ENCODE results near the gene ITGA3.

Gene ITGA3

GRCh38 chr17:50095626-50096037 is 39.7 kb downstream of the ITGA3 start:
- no peak for DNase-seq

- no peak for DNase-seq
Measured at GRCh38 chr17:50096092-50096491, 40.2 kb downstream of the ITGA3 start.

DNA sequence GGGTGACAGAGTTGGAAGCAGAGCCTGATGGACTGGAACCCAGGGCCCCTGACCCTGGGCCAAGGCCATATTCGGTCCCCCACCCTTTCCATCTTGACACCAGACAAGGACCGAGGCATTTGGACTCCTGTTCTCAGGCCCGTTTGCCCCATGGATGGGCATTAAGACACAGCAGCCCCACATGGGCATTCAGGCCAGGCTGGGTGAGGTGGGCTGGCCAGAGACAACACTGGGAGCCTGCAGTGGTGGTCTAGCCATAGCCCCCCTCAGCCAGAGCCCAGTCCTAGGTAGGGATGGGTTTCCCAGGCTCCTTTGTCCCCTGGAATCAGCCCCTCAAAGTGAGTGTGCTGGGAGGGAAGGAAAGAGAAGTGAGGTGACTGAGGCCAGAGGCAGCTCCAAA is 40.8 kb downstream of the ITGA3 start:
- no peak for DNase-seq

- no peak for DNase-seq
Measured at GRCh38 chr17:50097455-50097854, 41.5 kb downstream of the ITGA3 start.

DNA sequence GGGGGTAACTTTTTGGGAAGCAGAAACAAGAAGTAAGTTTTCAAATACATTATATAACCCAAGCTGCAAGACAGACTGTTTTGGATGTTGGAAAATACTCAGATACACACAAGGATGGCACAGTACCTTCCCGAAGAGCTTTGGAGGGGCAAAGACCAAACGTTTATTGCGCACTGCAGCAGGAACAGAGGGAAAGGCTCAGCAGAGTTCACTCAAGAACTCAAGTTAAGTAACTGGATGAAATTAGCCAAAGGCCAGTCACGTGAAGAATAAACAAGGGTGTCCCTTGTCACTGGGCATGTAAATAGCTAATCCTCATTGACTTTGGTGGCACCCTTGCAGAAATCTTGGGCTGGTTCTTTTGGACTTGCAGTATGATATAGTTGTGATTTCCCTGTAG is 42.0 kb downstream of the ITGA3 start:
- DNase-seq: no peak

GRCh38 chr17:50098583-50098982 is 42.7 kb downstream of the ITGA3 start:
- DNase-seq: no peak

DNA sequence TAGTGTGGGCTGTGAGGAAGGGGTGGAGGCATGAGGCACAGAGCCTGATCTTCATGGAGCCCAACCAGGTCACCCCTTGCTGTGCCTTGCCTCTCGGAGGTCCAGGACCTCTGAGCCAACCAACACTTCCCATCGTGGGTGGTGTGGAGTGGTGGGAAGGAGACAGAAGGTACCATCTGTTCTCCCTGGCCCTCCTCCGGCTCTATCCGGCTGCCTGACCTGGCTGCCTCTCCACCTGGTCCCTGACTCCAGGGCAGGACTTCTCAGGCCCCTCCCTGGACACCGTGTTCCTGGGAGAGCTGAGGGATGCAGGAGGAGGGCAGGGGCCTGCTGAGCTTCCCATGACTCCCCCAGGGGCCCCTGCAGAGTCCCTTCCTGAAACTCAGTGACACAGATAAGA is 43.1 kb downstream of the ITGA3 start:
- DNase-seq: no peak

DNA sequence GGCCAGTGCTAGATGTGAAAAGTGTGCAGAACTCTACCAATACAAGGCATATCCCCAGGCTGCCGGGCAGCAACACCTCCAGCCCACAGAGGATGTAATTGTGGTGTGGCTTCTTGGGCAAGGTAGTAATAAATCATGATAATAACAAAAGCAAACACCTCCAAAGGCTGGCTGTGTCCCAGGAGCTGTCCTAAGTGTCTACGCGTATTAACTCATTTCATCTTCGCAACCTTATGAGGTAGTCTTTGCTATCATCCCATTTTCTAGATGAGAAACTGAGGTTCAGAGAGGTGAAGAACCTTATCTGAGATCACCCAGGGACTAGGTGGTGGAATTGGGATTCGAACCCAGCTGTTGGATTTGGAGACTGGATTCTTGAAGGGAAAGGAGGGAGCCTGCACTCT is 44.6 kb downstream of the ITGA3 start:
- peak; percentile 69 for DNase-seq

DNA sequence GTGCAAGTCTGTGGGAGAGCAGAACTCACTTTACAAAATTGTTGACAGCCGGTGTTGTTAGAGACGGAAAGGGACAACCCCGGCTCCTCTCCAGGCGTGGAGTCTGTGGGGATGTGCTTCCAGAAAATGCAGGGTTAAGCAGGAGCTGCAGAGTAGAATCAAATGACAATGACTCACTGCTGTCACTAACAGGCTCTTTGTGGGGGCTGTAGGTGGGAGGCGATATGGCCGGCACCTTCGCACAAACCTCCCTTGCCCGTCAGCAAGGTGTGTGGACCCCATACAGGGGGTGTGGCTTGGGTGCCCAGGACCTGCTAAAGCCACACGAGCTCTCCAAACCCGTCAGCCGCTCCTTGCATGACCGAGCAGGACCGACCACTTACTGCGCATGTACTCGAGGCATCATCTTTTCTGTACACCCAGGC is 45.0 kb downstream of the ITGA3 start:
- DNase-seq: peak; percentile 54

GRCh38 chr17:50101346-50102163 is 45.6 kb downstream of the ITGA3 start:
- DNase-seq: peak; percentile 61

GRCh38 chr17:50102164-50102991 is 46.5 kb downstream of the ITGA3 start:
- DNase-seq: no peak

DNA sequence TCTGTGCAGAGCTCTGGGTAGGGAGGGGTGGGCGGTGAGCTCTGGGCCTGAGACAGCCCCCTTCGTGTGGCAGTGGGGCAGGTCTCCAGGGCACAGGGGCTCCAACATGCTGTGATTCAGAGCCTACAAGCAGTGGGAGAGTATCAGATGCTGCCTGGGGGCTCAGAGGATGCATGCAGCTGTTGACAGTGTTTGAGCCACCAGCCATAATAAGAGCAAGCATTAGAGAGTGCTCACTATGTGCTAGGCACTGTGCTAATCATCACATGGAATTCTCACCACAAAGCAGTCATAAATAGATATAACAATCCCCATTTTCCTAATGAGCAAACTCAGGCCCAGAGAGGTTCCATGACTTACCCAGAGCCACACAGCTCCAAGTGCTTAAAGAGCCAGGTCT is 47.3 kb downstream of the ITGA3 start:
- no peak for DNase-seq

- no peak for DNase-seq
Measured at GRCh38 chr17:50103941-50104340, 48.0 kb downstream of the ITGA3 start.

- DNase-seq: no peak
Measured at GRCh38 chr17:50105811-50106210, 49.9 kb downstream of the ITGA3 start.

DNA sequence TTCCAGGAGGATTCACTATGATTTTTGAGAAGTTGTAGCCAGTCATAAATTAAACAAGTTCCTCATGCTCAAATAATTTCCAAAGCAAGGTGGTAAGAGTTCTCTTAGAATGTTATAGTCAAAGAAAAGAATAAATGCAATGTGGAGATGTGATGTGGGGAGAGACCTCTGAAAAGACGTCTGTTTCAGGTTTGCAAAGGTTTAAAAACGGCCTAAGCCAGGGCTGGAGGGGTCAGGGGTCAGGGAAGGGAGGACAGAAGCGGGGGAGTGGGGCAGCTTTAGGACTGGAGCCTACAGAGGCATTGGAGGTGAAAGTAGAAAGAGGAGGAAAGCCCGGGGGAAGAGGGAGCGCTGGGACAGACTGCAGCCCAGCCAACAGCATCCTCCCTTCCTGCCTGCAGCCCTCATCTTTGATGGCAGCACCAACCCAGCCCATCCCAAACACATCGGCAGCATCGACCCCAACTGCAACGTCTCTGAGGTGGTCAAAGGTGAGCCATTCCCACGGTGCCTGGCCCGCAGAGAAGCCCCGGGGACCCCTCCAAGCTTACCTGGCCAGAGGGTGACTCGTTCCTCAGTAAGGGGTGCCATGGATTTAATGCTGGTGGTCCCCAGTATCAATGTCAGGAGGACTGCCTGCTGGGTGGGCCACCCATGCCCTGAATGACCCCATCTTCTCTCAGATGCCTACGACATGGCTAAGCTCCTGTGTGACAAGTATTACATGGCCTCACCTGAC is 50.7 kb downstream of the ITGA3 start:
- DNase-seq: no peak

GRCh38 chr17:50107790-50108414 is 52.0 kb downstream of the ITGA3 start:
- no peak for DNase-seq

- DNase-seq: no peak
Measured at GRCh38 chr17:50108556-50108955, 52.6 kb downstream of the ITGA3 start.

DNA sequence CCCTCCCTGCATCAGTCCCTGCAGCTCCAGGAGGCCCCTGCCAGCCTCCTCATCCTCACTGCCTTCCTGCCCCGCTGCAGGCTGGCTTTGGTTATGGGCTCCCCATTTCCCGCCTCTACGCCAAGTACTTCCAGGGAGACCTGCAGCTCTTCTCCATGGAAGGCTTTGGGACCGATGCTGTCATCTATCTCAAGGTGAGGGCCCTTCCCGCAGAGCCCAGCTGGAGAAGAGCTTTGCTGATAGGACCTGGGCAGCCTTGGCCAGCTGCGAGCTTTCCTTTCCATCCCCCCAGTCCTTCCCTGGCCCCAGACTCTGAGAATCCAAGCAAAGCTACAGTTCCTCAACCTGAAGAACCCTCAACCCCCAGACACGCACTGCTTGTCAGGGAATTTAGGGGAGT is 53.3 kb downstream of the ITGA3 start:
- DNase-seq: no peak

GRCh38 chr17:50109785-50110184 is 53.9 kb downstream of the ITGA3 start:
- no peak for DNase-seq

- DNase-seq: no peak
Measured at GRCh38 chr17:50110591-50111349, 54.9 kb downstream of the ITGA3 start.

GRCh38 chr17:50111673-50112655 is 56.1 kb downstream of the ITGA3 start:
- peak; percentile 50 for DNase-seq
